Spleen (tissue), 7 donors: ENCODE data around the gene SEMA6D.

Experiments
- POLR2A ChIP-seq, 3 donors: fragments of 450-650 bp; IDR thresholded peaks; one replicate each; pipeline ENCODE4 v1.5.1; 2017; ENCODE audit warnings: antibody characterized with exemption in 3 of 3, mild to moderate bottlenecking in 1 of 3
- TF ChIP-seq, protein P1 (sequence below), 11 experiments: fragments of 200-600 bp in 7 of 11; fragments of 450-650 bp in 4 of 11; sonication (generic) in 4 of 11; IDR thresholded peaks in 8 of 11; conservative IDR thresholded peaks in 3 of 11; 1 replicate in 7 of 11; 2 replicates in 4 of 11; pipeline versions ENCODE4 v1.4.0 to v1.8.0; 2016 to 2021; ENCODE audit warnings: antibody characterized with exemption in 11 of 11, inconsistent platforms in 4 of 11, mild to moderate bottlenecking in 1 of 11
- donor health status: DM: no; HTN: no; CAD: no; lungs with moderate emphysema.
- donor health status: DM: no; HTN: no; CAD: no.
- donor health status: DM: no; HTN: no; CAD: no.

DNA sequence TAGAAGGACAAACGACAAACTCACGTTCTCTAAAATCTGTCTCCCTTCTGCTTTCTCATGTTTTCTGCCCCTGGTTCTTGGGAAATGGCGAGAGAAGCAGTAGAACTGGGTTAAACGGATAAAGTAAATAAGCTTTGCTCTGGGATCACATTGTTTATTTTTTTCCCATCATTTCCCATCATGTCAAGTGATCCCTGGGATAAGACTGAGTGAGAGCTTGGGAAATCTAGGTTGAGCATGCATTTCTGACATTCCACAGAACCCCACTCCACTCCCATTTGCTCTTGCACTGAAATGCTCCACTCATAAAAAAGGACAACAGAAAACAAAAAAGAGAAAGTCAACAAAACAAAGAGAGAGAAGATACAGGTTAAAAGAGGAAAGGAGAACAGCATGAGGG is 69.1 kb downstream of the SEMA6D start:
- TF ChIP-seq, protein P1, sequence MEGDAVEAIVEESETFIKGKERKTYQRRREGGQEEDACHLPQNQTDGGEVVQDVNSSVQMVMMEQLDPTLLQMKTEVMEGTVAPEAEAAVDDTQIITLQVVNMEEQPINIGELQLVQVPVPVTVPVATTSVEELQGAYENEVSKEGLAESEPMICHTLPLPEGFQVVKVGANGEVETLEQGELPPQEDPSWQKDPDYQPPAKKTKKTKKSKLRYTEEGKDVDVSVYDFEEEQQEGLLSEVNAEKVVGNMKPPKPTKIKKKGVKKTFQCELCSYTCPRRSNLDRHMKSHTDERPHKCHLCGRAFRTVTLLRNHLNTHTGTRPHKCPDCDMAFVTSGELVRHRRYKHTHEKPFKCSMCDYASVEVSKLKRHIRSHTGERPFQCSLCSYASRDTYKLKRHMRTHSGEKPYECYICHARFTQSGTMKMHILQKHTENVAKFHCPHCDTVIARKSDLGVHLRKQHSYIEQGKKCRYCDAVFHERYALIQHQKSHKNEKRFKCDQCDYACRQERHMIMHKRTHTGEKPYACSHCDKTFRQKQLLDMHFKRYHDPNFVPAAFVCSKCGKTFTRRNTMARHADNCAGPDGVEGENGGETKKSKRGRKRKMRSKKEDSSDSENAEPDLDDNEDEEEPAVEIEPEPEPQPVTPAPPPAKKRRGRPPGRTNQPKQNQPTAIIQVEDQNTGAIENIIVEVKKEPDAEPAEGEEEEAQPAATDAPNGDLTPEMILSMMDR (IDR thresholded peaks at IDR 0.05 in 8 of 11, conservative IDR thresholded peaks at IDR 0.05 in 3 of 11) = no peak
- TF ChIP-seq POLR2A (IDR thresholded peaks at IDR 0.05) = no peak
